ENCODE measurements around the gene ABO. TPM values are rescaled to one million over a fixed set of nuclear protein-coding genes. Genes with fewer than 3 reads are reported as not detected.
"Not testable (repeated sequence)": the region's sequence is repeated elsewhere in the genome, so short reads cannot be mapped to it uniquely, and the experiment has no call there.

Gene ABO
- total RNA-seq, 1 donor from 2014 or later = 0.17 TPM

GRCh38 chr9:133303266-133304157, 28.5 kb upstream of the ABO start:
- H3K36me3 Mint-ChIP-seq (ENCODE audit: low read depth) = no peaks in the 10 kb centered on the region
- peaks cover 15% of the 10 kb centered on the region for H3K27me3 Mint-ChIP-seq (ENCODE audit: low read depth)
- no peaks in the 10 kb centered on the region for H3K9me3 Mint-ChIP-seq (ENCODE audit: low read depth)
- TF ChIP-seq CTCF (IDR thresholded peaks at IDR 0.05) = no peak
- no peak for DNase-seq (ENCODE audit: low spot score)
- peaks cover 9% of the 10 kb centered on the region for H3K4me1 Mint-ChIP-seq (ENCODE audit: low read depth)
- H3K4me3 Mint-ChIP-seq (ENCODE audit: unreplicated experiment) = no peak overlapping the region
- no peak overlapping the region for H3K27ac Mint-ChIP-seq (ENCODE audit: unreplicated experiment)

- H3K4me1 Mint-ChIP-seq (ENCODE audit: low read depth) = peaks cover 9% of the 10 kb centered on the region
- no peak for TF ChIP-seq CTCF (IDR thresholded peaks at IDR 0.05)
- DNase-seq (ENCODE audit: low spot score) = no peak
- no peaks in the 10 kb centered on the region for H3K9me3 Mint-ChIP-seq (ENCODE audit: low read depth)
- no peak overlapping the region for H3K27ac Mint-ChIP-seq (ENCODE audit: unreplicated experiment)
- no peaks in the 10 kb centered on the region for H3K36me3 Mint-ChIP-seq (ENCODE audit: low read depth)
- H3K27me3 Mint-ChIP-seq (ENCODE audit: low read depth) = peaks cover 23% of the 10 kb centered on the region
- H3K4me3 Mint-ChIP-seq (ENCODE audit: unreplicated experiment) = no peak overlapping the region
Measured at GRCh38 chr9:133301253-133302230, 26.5 kb upstream of the ABO start.

GRCh38 chr9:133299996-133300395, 25.0 kb upstream of the ABO start:
- H3K27me3 Mint-ChIP-seq (ENCODE audit: low read depth) = peaks cover 28% of the 10 kb centered on the region
- H3K4me3 Mint-ChIP-seq (ENCODE audit: unreplicated experiment); H3K4me1 Mint-ChIP-seq (ENCODE audit: low read depth); H3K27ac Mint-ChIP-seq (ENCODE audit: unreplicated experiment); DNase-seq (ENCODE audit: low spot score); H3K9me3 Mint-ChIP-seq (ENCODE audit: low read depth); H3K36me3 Mint-ChIP-seq (ENCODE audit: low read depth): not testable (repeated sequence)

GRCh38 chr9:133294257-133294656, 19.3 kb upstream of the ABO start:
- H3K27ac Mint-ChIP-seq (ENCODE audit: unreplicated experiment) = no peak overlapping the region
- no peak overlapping the region for H3K4me3 Mint-ChIP-seq (ENCODE audit: unreplicated experiment)
- TF ChIP-seq CTCF (IDR thresholded peaks at IDR 0.05) = no peak
- H3K9me3 Mint-ChIP-seq (ENCODE audit: low read depth) = peaks cover 27% of the 10 kb centered on the region
- no peaks in the 10 kb centered on the region for H3K4me1 Mint-ChIP-seq (ENCODE audit: low read depth)
- peaks cover 48% of the 10 kb centered on the region for H3K27me3 Mint-ChIP-seq (ENCODE audit: low read depth)
- no peak for DNase-seq (ENCODE audit: low spot score)
- peaks cover 6% of the 10 kb centered on the region for H3K36me3 Mint-ChIP-seq (ENCODE audit: low read depth)

GRCh38 chr9:133290751-133291302, 15.8 kb upstream of the ABO start:
- H3K36me3 Mint-ChIP-seq (ENCODE audit: low read depth) = peaks cover 6% of the 10 kb centered on the region
- no peak for DNase-seq (ENCODE audit: low spot score)
- H3K27ac Mint-ChIP-seq (ENCODE audit: unreplicated experiment) = no peak overlapping the region
- no peak for TF ChIP-seq CTCF (IDR thresholded peaks at IDR 0.05)
- no peak overlapping the region for H3K4me3 Mint-ChIP-seq (ENCODE audit: unreplicated experiment)
- H3K27me3 Mint-ChIP-seq (ENCODE audit: low read depth) = peaks cover 38% of the 10 kb centered on the region
- H3K9me3 Mint-ChIP-seq (ENCODE audit: low read depth) = peaks cover 29% of the 10 kb centered on the region
- H3K4me1 Mint-ChIP-seq (ENCODE audit: low read depth) = no peaks in the 10 kb centered on the region

Measured in chondrocyte (in vitro differentiated cells).